GM19328 (cell line): Measurements from ENCODE around the gene PMPCA.

Source experiments
- ATAC-seq: cut with Tn5 transposase; IDR thresholded peaks from one replicate; pipeline ENCODE4 v1.9.1; 2021; ENCODE audit warnings: mild to moderate bottlenecking, moderate library complexity; ENCODE audit not compliant: unreplicated experiment

PMPCA gene

GRCh38 chr9:136433043-136433715, 22.7 kb downstream of the PMPCA start:
- ATAC-seq, result no peak

GRCh38 chr9:136433849-136434579, 23.6 kb downstream of the PMPCA start:
- ATAC-seq, result no peak

- ATAC-seq, result no peak
These were observed 24.2 kb downstream of the PMPCA start for GRCh38 chr9:136434580-136435169.

- ATAC-seq, result no peak
These were observed 25.7 kb downstream of the PMPCA start for GRCh38 chr9:136436055-136436634.

GRCh38 chr9:136437430-136437829, 27.0 kb downstream of the PMPCA start:
- no peak for ATAC-seq

GRCh38 chr9:136437839-136438547, 27.5 kb downstream of the PMPCA start:
- no peak for ATAC-seq

- ATAC-seq, result peak; percentile 31
These were observed 28.4 kb downstream of the PMPCA start for GRCh38 chr9:136438548-136439480.

- peak; percentile 51 for ATAC-seq
These were observed 29.3 kb downstream of the PMPCA start, which contains the start of gene INPP5E for GRCh38 chr9:136439481-136440408. Gene INPP5E (minus strand): TSS chr9:136439845. CDS start chr9:136439419, 426 bp downstream.

GRCh38 chr9:136441191-136441680, 30.8 kb downstream of the PMPCA start:
- ATAC-seq, result no peak

GRCh38 chr9:136441681-136442245, 31.3 kb downstream of the PMPCA start:
- ATAC-seq, result no peak

- ATAC-seq, result no peak
These were observed 31.8 kb downstream of the PMPCA start for GRCh38 chr9:136442265-136442664.

GRCh38 chr9:136443087-136443486, 32.6 kb downstream of the PMPCA start:
- no peak for ATAC-seq

GRCh38 chr9:136443687-136444086, 33.2 kb downstream of the PMPCA start:
- no peak for ATAC-seq

GRCh38 chr9:136444102-136444501, 33.6 kb downstream of the PMPCA start:
- ATAC-seq, result no peak

- no peak for ATAC-seq
These were observed 35.3 kb downstream of the PMPCA start for GRCh38 chr9:136445799-136446198.

GRCh38 chr9:136447173-136447778, 36.8 kb downstream of the PMPCA start:
- no peak for ATAC-seq

- no peak for ATAC-seq
These were observed 38.2 kb downstream of the PMPCA start for GRCh38 chr9:136448655-136449054.
